GM23338 (cell line): Measurements from ENCODE around the gene CDH4. TPM values are rescaled to one million over a fixed set of nuclear protein-coding genes. Genes with fewer than 3 reads are reported as not detected.
A peak's percentile ranks its signal among the peaks of the same experiment; 100 is the strongest.

ENCODE experiments used
- ATAC-seq: fragments of 200-7000 bp; cut with Tn5 transposase; 3 replicates; pipeline ENCODE4 v1.9.1; 2020
- DNase-seq: peaks from one replicate; pipeline ENCODE4 v3.0.0-alpha.2; 2015; ENCODE audit warnings: low spot score
- H2AFZ ChIP-seq: fragments of 200-600 bp; sonication (generic); 2 replicates; pipeline ENCODE4 v1.8.0; 2016; ENCODE audit warnings: antibody characterized with exemption, mild to moderate bottlenecking, moderate library complexity
- H3F3A ChIP-seq: fragments of 200-600 bp; sonication (generic); replicated peaks from 2 replicates; pipeline ENCODE4 v1.8.0; 2017; ENCODE audit warnings: antibody characterized with exemption, mixed run types, low read depth
- H3K27ac ChIP-seq: fragments of 200-600 bp; sonication (generic); 2 replicates; pipeline ENCODE4 v1.6.1; 2016; ENCODE audit warnings: low read depth
- H3K27me3 ChIP-seq: fragments of 200-600 bp; sonication (generic); 2 replicates; pipeline ENCODE4 v1.8.0; 2016; ENCODE audit warnings: mild to moderate bottlenecking, mixed run types, moderate library complexity; ENCODE audit not compliant: insufficient read depth
- H3K36me3 ChIP-seq: fragments of 200-600 bp; sonication (generic); 2 replicates; pipeline ENCODE4 v1.8.0; 2016; ENCODE audit warnings: mild to moderate bottlenecking; ENCODE audit not compliant: insufficient read depth
- H3K4me1 ChIP-seq: fragments of 200-600 bp; sonication (generic); 2 replicates; pipeline ENCODE4 v1.8.0; 2016; ENCODE audit warnings: mild to moderate bottlenecking, moderate library complexity; ENCODE audit not compliant: insufficient read depth
- H3K4me2 ChIP-seq: fragments of 200-600 bp; sonication (generic); 2 replicates; pipeline ENCODE4 v1.7.1; 2017; ENCODE audit warnings: mixed run types
- H3K4me3 ChIP-seq: fragments of 200-600 bp; sonication (generic); 2 replicates; pipeline ENCODE4 v1.6.1; 2016; ENCODE audit warnings: mixed run types
- H3K79me2 ChIP-seq: fragments of 200-600 bp; sonication (generic); replicated peaks from 2 replicates; pipeline ENCODE4 v1.8.0; 2017; ENCODE audit warnings: mild to moderate bottlenecking; ENCODE audit not compliant: insufficient read depth
- H3K9me2 ChIP-seq: fragments of 200-600 bp; sonication (generic); 2 replicates; pipeline ENCODE4 v1.8.0; 2017; ENCODE audit not compliant: insufficient read depth
- H4K20me1 ChIP-seq: fragments of 200-600 bp; sonication (generic); replicated peaks from 2 replicates; pipeline ENCODE4 v1.8.0; 2017; ENCODE audit warnings: mild to moderate bottlenecking; ENCODE audit not compliant: insufficient read depth
- H3K27ac Mint-ChIP-seq: 2 replicates; pipeline ENCODE4 v1.8.0; 2020; ENCODE audit warnings: inconsistent platforms, mild to moderate bottlenecking, moderate library complexity, mixed read lengths
- H3K27me3 Mint-ChIP-seq: 3 replicates; pipeline ENCODE4 v1.8.0; 2022; ENCODE audit warnings: low read depth, mild to moderate bottlenecking, moderate library complexity, mixed read lengths, inconsistent platforms; ENCODE audit not compliant: insufficient read depth, poor library complexity
- H3K36me3 Mint-ChIP-seq: 3 replicates; pipeline ENCODE4 v1.8.0; 2021; ENCODE audit warnings: low read depth, mild to moderate bottlenecking, inconsistent platforms, moderate library complexity, mixed read lengths
- H3K4me1 Mint-ChIP-seq: 3 replicates; pipeline ENCODE4 v1.8.0; 2020; ENCODE audit warnings: mild to moderate bottlenecking, inconsistent platforms, mixed read lengths
- H3K4me3 Mint-ChIP-seq: 3 replicates; pipeline ENCODE4 v1.8.0; 2021; ENCODE audit warnings: moderate library complexity, mild to moderate bottlenecking, inconsistent platforms, mixed read lengths
- H3K9me3 Mint-ChIP-seq: 3 replicates; pipeline ENCODE4 v1.8.0; 2020; ENCODE audit warnings: moderate library complexity, mild to moderate bottlenecking, inconsistent platforms, mixed read lengths
- CREB1 ChIP-seq: fragments of 250-450 bp; sonication (Bioruptor Pico); IDR thresholded peaks from 2 replicates; pipeline ENCODE4 v1.5.0; 2020; ENCODE audit warnings: low read depth, mild to moderate bottlenecking, moderate library complexity
- EZH2 ChIP-seq: fragments of 200-600 bp; sonication (generic); IDR thresholded peaks from one replicate; pipeline ENCODE4 v1.8.0; 2017; ENCODE audit warnings: antibody characterized with exemption, mild to moderate bottlenecking, low read depth; ENCODE audit not compliant: unreplicated experiment
- EZH2phosphoT487 ChIP-seq: fragments of 200-600 bp; sonication (generic); IDR thresholded peaks from one replicate; pipeline ENCODE4 v1.8.1; 2018; ENCODE audit warnings: antibody characterized with exemption; ENCODE audit not compliant: unreplicated experiment
- JUNB ChIP-seq: IDR thresholded peaks from one replicate; pipeline ENCODE4 v1.6.1; 2016; ENCODE audit warnings: antibody characterized with exemption; ENCODE audit not compliant: unreplicated experiment
- NANOG ChIP-seq: IDR thresholded peaks from 2 replicates; pipeline ENCODE4 v1.6.1; 2016; ENCODE audit warnings: antibody characterized with exemption, borderline replicate concordance
- POLR2AphosphoS5 ChIP-seq: IDR thresholded peaks from 2 replicates; pipeline ENCODE4 v1.6.1; 2016; ENCODE audit warnings: antibody characterized with exemption, low read depth
- STAT1 ChIP-seq: IDR thresholded peaks from one replicate; pipeline ENCODE4 v1.6.1; 2016; ENCODE audit warnings: antibody characterized with exemption; ENCODE audit not compliant: unreplicated experiment
- ZNF114 ChIP-seq: fragments of 250-450 bp; sonication (Bioruptor Pico); IDR thresholded peaks from 2 replicates; pipeline ENCODE4 v1.5.0; 2020; ENCODE audit warnings: mild to moderate bottlenecking, moderate library complexity
- ZNF331 ChIP-seq: fragments of 250-450 bp; sonication (Bioruptor Pico); IDR thresholded peaks from 2 replicates; pipeline ENCODE4 v1.5.0; 2020; ENCODE audit warnings: low read depth, mild to moderate bottlenecking, moderate library complexity
- ZNF462 ChIP-seq: fragments of 250-450 bp; sonication (Bioruptor Pico); IDR thresholded peaks from 2 replicates; pipeline ENCODE4 v1.5.0; 2020; ENCODE audit warnings: mild to moderate bottlenecking, moderate library complexity
- polyA plus RNA-seq: library from polyadenylated mRNA; unstranded; fragments of >200 nt; fragmentation: Nextera tagmentation; extraction: Ambion mirVana; gene quantifications from 2 replicates; pipeline ENCODE4 v1.2.1, GENCODE V29; 2016
- total RNA-seq: library from RNA; depleted of rRNA; stranded (reverse); fragments of >200 nt; shearing (Covaris generic); gene quantifications from 2 replicates; pipeline ENCODE4 v1.2.3, GENCODE V29; 2014
- TF ChIP-seq, protein P1 (sequence below): IDR thresholded peaks from one replicate; pipeline ENCODE4 v1.6.1; 2018; ENCODE audit warnings: antibody characterized with exemption; ENCODE audit not compliant: unreplicated experiment
- TF ChIP-seq, protein P2 (sequence below), 2 experiments: fragments of 200-600 bp in 1 of 2; sonication (generic) in 1 of 2; conservative IDR thresholded peaks; 2 replicates each; pipeline versions ENCODE4 v1.5.1 to v1.6.1; 2016 to 2017; ENCODE audit warnings: antibody characterized with exemption in 2 of 2, low read depth in 2 of 2, mild to moderate bottlenecking in 2 of 2, moderate library complexity in 1 of 2
- TF ChIP-seq, protein P3 (sequence below): IDR thresholded peaks from 2 replicates; pipeline ENCODE4 v1.6.1; 2016; ENCODE audit warnings: antibody characterized with exemption

The CDH4 gene
- total and polyA plus RNA-seq, 2 experiments from 2014 or later = 1.2 to 4.2 TPM

DNA sequence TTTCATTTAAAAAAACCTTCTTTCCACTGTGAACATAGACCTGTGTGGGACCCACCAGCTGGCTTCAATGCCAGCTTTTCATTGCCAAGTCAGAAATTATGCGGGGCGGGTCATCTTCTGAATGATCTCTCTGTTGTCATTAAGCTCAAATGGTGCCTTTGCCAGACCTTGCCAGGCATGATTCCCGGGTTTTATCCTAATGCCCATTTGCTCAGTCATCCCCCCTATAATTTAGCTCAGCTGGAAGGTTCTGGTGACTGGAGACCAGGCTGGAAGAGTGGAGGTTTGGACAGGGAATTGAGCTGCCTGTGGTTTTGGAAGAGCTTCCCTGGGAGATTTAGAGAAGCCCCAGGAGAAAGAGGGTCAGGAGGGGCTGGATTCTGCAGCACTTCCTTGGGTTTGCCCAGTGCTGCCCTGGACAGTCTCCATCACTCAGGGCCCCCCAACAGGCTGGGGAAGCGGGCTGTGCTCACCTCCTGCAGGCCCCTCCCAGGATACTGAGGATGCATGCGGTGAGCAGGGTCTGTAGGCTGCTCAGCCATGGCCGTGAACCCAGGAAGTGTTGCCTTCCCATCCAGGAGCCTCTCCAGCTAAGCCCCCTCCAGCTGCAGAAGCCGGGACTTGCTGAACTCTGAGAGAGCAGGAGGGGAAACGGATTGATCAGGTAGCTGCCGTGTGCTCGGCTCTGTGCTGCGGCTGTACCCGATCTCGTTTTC lies 273.0 kb downstream of the CDH4 start:
- no peak for DNase-seq

More for the DNA sequence above, 273.0 kb downstream of the CDH4 start:
- peak; percentile 47 for ATAC-seq
- Mint-ChIP-seq H3K27me3 (peaks cover 16% of the 10 kb centered on the region), H3K9me3 (no peaks in the 10 kb centered on the region; the same call in 2 of the 3 replicates), H3K4me3 (no peak overlapping the region), H3K4me1 (peaks cover 25% of the 10 kb centered on the region), H3K27ac (no peak overlapping the region), H3K36me3 (no peaks in the 10 kb centered on the region)
- no peak overlapping the region for H3K4me2 ChIP-seq
- no peaks in the 10 kb centered on the region for H3K79me2 ChIP-seq
- H4K20me1 ChIP-seq = no peaks in the 10 kb centered on the region
- H3K4me3 ChIP-seq = no peak overlapping the region
- H2AFZ ChIP-seq = no peak overlapping the region; the same call in 1 of the 2 replicates
- H3K4me1 ChIP-seq = no peaks in the 10 kb centered on the region
- H3K27ac ChIP-seq = no peak overlapping the region
- TF ChIP-seq CREB1 (no peak), EZH2 (no peak), JUNB (no peak), ZNF462 (CRISPR knock-in tag) (no peak), NANOG (no peak), STAT1 (no peak), ZNF114 (CRISPR knock-in tag) (no peak), ZNF331 (CRISPR knock-in tag) (no peak), POLR2AphosphoS5 (no peak), EZH2phosphoT487 (no peak)
- TF ChIP-seq, protein P1, sequence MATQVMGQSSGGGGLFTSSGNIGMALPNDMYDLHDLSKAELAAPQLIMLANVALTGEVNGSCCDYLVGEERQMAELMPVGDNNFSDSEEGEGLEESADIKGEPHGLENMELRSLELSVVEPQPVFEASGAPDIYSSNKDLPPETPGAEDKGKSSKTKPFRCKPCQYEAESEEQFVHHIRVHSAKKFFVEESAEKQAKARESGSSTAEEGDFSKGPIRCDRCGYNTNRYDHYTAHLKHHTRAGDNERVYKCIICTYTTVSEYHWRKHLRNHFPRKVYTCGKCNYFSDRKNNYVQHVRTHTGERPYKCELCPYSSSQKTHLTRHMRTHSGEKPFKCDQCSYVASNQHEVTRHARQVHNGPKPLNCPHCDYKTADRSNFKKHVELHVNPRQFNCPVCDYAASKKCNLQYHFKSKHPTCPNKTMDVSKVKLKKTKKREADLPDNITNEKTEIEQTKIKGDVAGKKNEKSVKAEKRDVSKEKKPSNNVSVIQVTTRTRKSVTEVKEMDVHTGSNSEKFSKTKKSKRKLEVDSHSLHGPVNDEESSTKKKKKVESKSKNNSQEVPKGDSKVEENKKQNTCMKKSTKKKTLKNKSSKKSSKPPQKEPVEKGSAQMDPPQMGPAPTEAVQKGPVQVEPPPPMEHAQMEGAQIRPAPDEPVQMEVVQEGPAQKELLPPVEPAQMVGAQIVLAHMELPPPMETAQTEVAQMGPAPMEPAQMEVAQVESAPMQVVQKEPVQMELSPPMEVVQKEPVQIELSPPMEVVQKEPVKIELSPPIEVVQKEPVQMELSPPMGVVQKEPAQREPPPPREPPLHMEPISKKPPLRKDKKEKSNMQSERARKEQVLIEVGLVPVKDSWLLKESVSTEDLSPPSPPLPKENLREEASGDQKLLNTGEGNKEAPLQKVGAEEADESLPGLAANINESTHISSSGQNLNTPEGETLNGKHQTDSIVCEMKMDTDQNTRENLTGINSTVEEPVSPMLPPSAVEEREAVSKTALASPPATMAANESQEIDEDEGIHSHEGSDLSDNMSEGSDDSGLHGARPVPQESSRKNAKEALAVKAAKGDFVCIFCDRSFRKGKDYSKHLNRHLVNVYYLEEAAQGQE = no peak
- TF ChIP-seq, protein P2, sequence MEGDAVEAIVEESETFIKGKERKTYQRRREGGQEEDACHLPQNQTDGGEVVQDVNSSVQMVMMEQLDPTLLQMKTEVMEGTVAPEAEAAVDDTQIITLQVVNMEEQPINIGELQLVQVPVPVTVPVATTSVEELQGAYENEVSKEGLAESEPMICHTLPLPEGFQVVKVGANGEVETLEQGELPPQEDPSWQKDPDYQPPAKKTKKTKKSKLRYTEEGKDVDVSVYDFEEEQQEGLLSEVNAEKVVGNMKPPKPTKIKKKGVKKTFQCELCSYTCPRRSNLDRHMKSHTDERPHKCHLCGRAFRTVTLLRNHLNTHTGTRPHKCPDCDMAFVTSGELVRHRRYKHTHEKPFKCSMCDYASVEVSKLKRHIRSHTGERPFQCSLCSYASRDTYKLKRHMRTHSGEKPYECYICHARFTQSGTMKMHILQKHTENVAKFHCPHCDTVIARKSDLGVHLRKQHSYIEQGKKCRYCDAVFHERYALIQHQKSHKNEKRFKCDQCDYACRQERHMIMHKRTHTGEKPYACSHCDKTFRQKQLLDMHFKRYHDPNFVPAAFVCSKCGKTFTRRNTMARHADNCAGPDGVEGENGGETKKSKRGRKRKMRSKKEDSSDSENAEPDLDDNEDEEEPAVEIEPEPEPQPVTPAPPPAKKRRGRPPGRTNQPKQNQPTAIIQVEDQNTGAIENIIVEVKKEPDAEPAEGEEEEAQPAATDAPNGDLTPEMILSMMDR (conservative IDR thresholded peaks at IDR 0.05; ENCODE audit: low read depth in 2 of 2) = no peak
- TF ChIP-seq, protein P3, sequence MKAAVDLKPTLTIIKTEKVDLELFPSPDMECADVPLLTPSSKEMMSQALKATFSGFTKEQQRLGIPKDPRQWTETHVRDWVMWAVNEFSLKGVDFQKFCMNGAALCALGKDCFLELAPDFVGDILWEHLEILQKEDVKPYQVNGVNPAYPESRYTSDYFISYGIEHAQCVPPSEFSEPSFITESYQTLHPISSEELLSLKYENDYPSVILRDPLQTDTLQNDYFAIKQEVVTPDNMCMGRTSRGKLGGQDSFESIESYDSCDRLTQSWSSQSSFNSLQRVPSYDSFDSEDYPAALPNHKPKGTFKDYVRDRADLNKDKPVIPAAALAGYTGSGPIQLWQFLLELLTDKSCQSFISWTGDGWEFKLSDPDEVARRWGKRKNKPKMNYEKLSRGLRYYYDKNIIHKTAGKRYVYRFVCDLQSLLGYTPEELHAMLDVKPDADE = no peak
- H3K9me2 ChIP-seq = no peaks in the 10 kb centered on the region
- no peaks in the 10 kb centered on the region for H3F3A ChIP-seq
- no peaks in the 10 kb centered on the region for H3K36me3 ChIP-seq
- no peaks in the 10 kb centered on the region for H3K27me3 ChIP-seq
